RKO (cell line): Measurements from ENCODE around the gene GRIFIN.

Experiments
- DNase-seq: peaks from one replicate; pipeline ENCODE4 v3.0.0-alpha.2; 2016; ENCODE audit warnings: low spot score

Gene GRIFIN

GRCh38 chr7:2512713-2513112, 36.5 kb upstream of the GRIFIN start:
- DNase-seq, result no peak

- DNase-seq, result no peak
Observed at GRCh38 chr7:2512179-2512661, 36.0 kb upstream of the GRIFIN start.

GRCh38 chr7:2511769-2512168, 35.6 kb upstream of the GRIFIN start:
- no peak for DNase-seq

- no peak for DNase-seq
Observed at GRCh38 chr7:2510909-2511768, 34.9 kb upstream of the GRIFIN start.

GRCh38 chr7:2510130-2510776, 34.1 kb upstream of the GRIFIN start:
- no peak for DNase-seq

- no peak for DNase-seq
Observed at GRCh38 chr7:2509298-2509906, 33.2 kb upstream of the GRIFIN start.

GRCh38 chr7:2508327-2509215, 32.4 kb upstream of the GRIFIN start:
- DNase-seq, result no peak

GRCh38 chr7:2507917-2508306, 31.7 kb upstream of the GRIFIN start:
- DNase-seq, result no peak

GRCh38 chr7:2507208-2507916, 31.2 kb upstream of the GRIFIN start:
- no peak for DNase-seq

- DNase-seq, result no peak
Observed at GRCh38 chr7:2505401-2505800, 29.2 kb upstream of the GRIFIN start.

- no peak for DNase-seq
Observed at GRCh38 chr7:2504889-2505375, 28.7 kb upstream of the GRIFIN start.

- DNase-seq, result no peak
Observed at GRCh38 chr7:2504128-2504888, 28.1 kb upstream of the GRIFIN start.

- DNase-seq, result no peak
Observed at GRCh38 chr7:2503056-2503941, 27.1 kb upstream of the GRIFIN start.

GRCh38 chr7:2502647-2502966, 26.4 kb upstream of the GRIFIN start:
- no peak for DNase-seq

- no peak for DNase-seq
Observed at GRCh38 chr7:2501947-2502646, 25.9 kb upstream of the GRIFIN start.

GRCh38 chr7:2500701-2501100, 24.5 kb upstream of the GRIFIN start:
- no peak for DNase-seq

- no peak for DNase-seq
Observed at GRCh38 chr7:2499719-2500430, 23.7 kb upstream of the GRIFIN start.

- DNase-seq, result no peak
Observed at GRCh38 chr7:2499181-2499580, 23.0 kb upstream of the GRIFIN start.
